NCI-H1417 treated with DMSO at 0.1 percent for 48 hours (cell line): ENCODE data around the gene CDC42BPA.
"Not testable (repeated sequence)": the region's sequence is repeated elsewhere in the genome, so short reads cannot be mapped to it uniquely, and the experiment has no call there.

Experiments
- DNase-seq: peaks from one replicate; lab custom pipeline; 2025; lab: John Stamatoyannopoulos, UW

The CDC42BPA gene

GRCh38 chr1:226962421-226963391 is 355.6 kb downstream of the CDC42BPA start:
- no peak for DNase-seq

- DNase-seq = no peak
Measured at GRCh38 chr1:226960944-226961765, 357.1 kb downstream of the CDC42BPA start.

GRCh38 chr1:226960256-226960655 is 358.0 kb downstream of the CDC42BPA start:
- DNase-seq = no peak

- no peak for DNase-seq
Measured at GRCh38 chr1:226958300-226958699, 360.0 kb downstream of the CDC42BPA start.

GRCh38 chr1:226957714-226958113 is 360.6 kb downstream of the CDC42BPA start:
- DNase-seq = no peak

GRCh38 chr1:226956942-226957713 is 361.2 kb downstream of the CDC42BPA start:
- no peak for DNase-seq

- DNase-seq = not testable (repeated sequence)
Measured at GRCh38 chr1:226955857-226956256, 362.4 kb downstream of the CDC42BPA start.

GRCh38 chr1:226954777-226955176 is 363.5 kb downstream of the CDC42BPA start:
- DNase-seq = no peak

GRCh38 chr1:226954337-226954736 is 364.0 kb downstream of the CDC42BPA start:
- no peak for DNase-seq

- DNase-seq = no peak
Measured at GRCh38 chr1:226953175-226953800, 365.0 kb downstream of the CDC42BPA start.

- no peak for DNase-seq
Measured at GRCh38 chr1:226952118-226952441, 366.2 kb downstream of the CDC42BPA start.

GRCh38 chr1:226951286-226952117 is 366.8 kb downstream of the CDC42BPA start:
- DNase-seq = no peak

GRCh38 chr1:226950871-226951270 is 367.4 kb downstream of the CDC42BPA start:
- no peak for DNase-seq

GRCh38 chr1:226950316-226950715 is 368.0 kb downstream of the CDC42BPA start:
- DNase-seq = no peak

GRCh38 chr1:226949401-226949800 is 368.9 kb downstream of the CDC42BPA start:
- DNase-seq = no peak

- no peak for DNase-seq
Measured at GRCh38 chr1:226948996-226949395, 369.3 kb downstream of the CDC42BPA start.

- DNase-seq = no peak
Measured at GRCh38 chr1:226948480-226948879, 369.8 kb downstream of the CDC42BPA start.

- DNase-seq = no peak
Measured at GRCh38 chr1:226948051-226948450, 370.2 kb downstream of the CDC42BPA start.

- no peak for DNase-seq
Measured at GRCh38 chr1:226946841-226947240, 371.5 kb downstream of the CDC42BPA start.

- DNase-seq = no peak
Measured at GRCh38 chr1:226946285-226946684, 372.0 kb downstream of the CDC42BPA start.

- no peak for DNase-seq
Measured at GRCh38 chr1:226945858-226946245, 372.4 kb downstream of the CDC42BPA start.
